HFFc6 (cell line): ENCODE results near the gene PRSS50. TPM values are rescaled to one million over a fixed set of nuclear protein-coding genes. Genes with fewer than 3 reads are reported as not detected.
"Not testable (repeated sequence)": the region's sequence is repeated elsewhere in the genome, so short reads cannot be mapped to it uniquely, and the experiment has no call there.

Experiments
- DNase-seq: peaks from one replicate; pipeline ENCODE4 v3.0.0-alpha.2; 2018
- H3K27ac Mint-ChIP-seq: 2 replicates; pipeline ENCODE4 v1.8.0; 2020; ENCODE audit warnings: mild to moderate bottlenecking, mixed read lengths
- H3K27me3 Mint-ChIP-seq: 2 replicates; pipeline ENCODE4 v1.8.0; 2021; ENCODE audit warnings: mild to moderate bottlenecking, moderate library complexity, mixed read lengths; ENCODE audit not compliant: insufficient read depth
- H3K36me3 Mint-ChIP-seq: 2 replicates; pipeline ENCODE4 v1.8.0; 2021; ENCODE audit warnings: low read depth, mixed read lengths
- H3K4me1 Mint-ChIP-seq: 2 replicates; pipeline ENCODE4 v1.8.0; 2020; ENCODE audit warnings: low read depth, mixed read lengths
- H3K4me3 Mint-ChIP-seq: 2 replicates; pipeline ENCODE4 v1.8.0; 2020; ENCODE audit warnings: mild to moderate bottlenecking, moderate library complexity, mixed read lengths
- H3K9me3 Mint-ChIP-seq: 2 replicates; pipeline ENCODE4 v1.8.0; 2020; ENCODE audit warnings: mild to moderate bottlenecking, mixed read lengths
- CTCF ChIP-seq: fragments of 200-600 bp; sonication (generic); IDR thresholded peaks from 2 replicates; pipeline ENCODE4 v1.5.0; 2021; ENCODE audit warnings: antibody characterized with exemption, mild to moderate bottlenecking
- total RNA-seq, 6 experiments: library from RNA; stranded (reverse); fragmentation: NEBNext Ultra II Directional; extraction: Animal tissue kit (Norgen Biotek cat#: 25700); gene quantifications; 2 replicates in 1 of 6; 3 replicates in 5 of 6; pipeline ENCODE4 v1.2.3, GENCODE V29; 2021

PRSS50 gene
- total RNA-seq, 6 experiments from 2014 or later = not detected

- H3K27ac Mint-ChIP-seq = no peak overlapping the region
- H3K4me1 Mint-ChIP-seq = no peaks in the 10 kb centered on the region
- no peaks in the 10 kb centered on the region for H3K9me3 Mint-ChIP-seq
- H3K36me3 Mint-ChIP-seq = no peaks in the 10 kb centered on the region
- TF ChIP-seq CTCF = no peak
- H3K27me3 Mint-ChIP-seq = peaks cover 19% of the 10 kb centered on the region
- no peak overlapping the region for H3K4me3 Mint-ChIP-seq
- DNase-seq = no peak
Measured at GRCh38 chr3:46755646-46756045, 38.0 kb upstream of the PRSS50 start.

DNA sequence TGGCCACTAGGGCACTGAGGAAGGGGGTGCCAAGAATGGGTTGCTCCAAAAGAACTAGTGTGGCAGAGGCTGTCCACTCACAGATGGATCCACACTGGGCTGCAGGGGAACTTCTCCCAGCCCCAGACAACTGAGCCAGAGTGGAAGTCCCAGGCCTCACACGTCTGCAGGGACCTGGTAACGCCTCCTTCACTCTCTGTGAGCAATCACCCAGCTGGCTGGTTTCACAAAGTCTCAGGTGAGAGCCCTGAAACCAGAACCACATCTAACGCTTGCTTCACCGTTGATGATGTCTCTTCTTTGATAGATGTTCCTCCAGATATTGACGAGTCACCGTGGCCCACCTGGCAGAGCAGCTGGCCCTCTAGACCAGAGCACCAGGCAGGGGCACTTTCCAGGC is 35.5 kb upstream of the PRSS50 start:
- DNase-seq, H3K4me3 Mint-ChIP-seq, H3K4me1 Mint-ChIP-seq, H3K9me3 Mint-ChIP-seq, H3K36me3 Mint-ChIP-seq, H3K27ac Mint-ChIP-seq: not testable (repeated sequence)
- TF ChIP-seq CTCF = 0 out of 2 replicates have a peak, but pooled peaks have one; percentile 23
- H3K27me3 Mint-ChIP-seq = peaks cover 33% of the 10 kb centered on the region

DNA sequence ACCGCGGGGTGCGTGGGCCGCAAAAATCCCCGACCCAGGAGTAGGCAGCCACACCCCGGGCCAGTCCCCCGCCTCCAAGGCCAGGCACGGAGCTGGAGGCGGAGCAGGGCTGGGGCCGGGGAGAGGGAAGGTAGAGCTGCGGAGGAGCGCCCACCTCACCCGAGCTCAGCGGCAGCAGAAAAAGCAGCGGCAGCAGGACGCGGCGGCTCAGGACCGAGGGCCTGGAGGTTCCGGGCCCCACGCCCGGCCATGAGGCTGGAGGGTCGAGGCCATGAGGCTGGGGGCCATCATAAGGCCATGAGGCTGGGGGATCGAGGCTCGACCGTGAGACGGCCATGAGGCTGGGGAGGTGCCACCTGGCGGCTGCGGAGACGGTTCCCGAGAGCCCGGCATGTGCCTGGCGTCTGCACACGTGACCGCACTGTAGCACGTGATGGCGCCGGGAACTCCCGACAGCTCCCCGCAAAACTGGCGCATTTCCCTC is 32.9 kb upstream of the PRSS50 start:
- H3K4me1 Mint-ChIP-seq = no peaks in the 10 kb centered on the region
- no peak overlapping the region for H3K27ac Mint-ChIP-seq
- H3K27me3 Mint-ChIP-seq = peaks cover 42% of the 10 kb centered on the region
- TF ChIP-seq CTCF = no peak
- no peak overlapping the region for H3K4me3 Mint-ChIP-seq
- H3K9me3 Mint-ChIP-seq = no peaks in the 10 kb centered on the region
- no peaks in the 10 kb centered on the region for H3K36me3 Mint-ChIP-seq
- no peak for DNase-seq

- Mint-ChIP-seq H3K9me3 (no peaks in the 10 kb centered on the region), H3K36me3 (no peaks in the 10 kb centered on the region), H3K4me3 (no peak overlapping the region), H3K4me1 (no peaks in the 10 kb centered on the region), H3K27me3 (peaks cover 47% of the 10 kb centered on the region), H3K27ac (no peak overlapping the region)
- TF ChIP-seq CTCF = no peak
- no peak for DNase-seq
Measured at GRCh38 chr3:46749129-46749528, 31.5 kb upstream of the PRSS50 start.

- Mint-ChIP-seq H3K9me3 (no peaks in the 10 kb centered on the region), H3K4me3 (no peak overlapping the region), H3K27me3 (peaks cover 48% of the 10 kb centered on the region), H3K27ac (no peak overlapping the region), H3K36me3 (no peaks in the 10 kb centered on the region), H3K4me1 (no peaks in the 10 kb centered on the region)
- TF ChIP-seq CTCF = no peak
- no peak for DNase-seq
Measured at GRCh38 chr3:46748170-46748569, 30.5 kb upstream of the PRSS50 start.

GRCh38 chr3:46746711-46747110 is 29.0 kb upstream of the PRSS50 start:
- H3K4me3 Mint-ChIP-seq = no peak overlapping the region
- H3K27ac Mint-ChIP-seq = no peak overlapping the region
- H3K9me3 Mint-ChIP-seq = no peaks in the 10 kb centered on the region
- peaks cover 51% of the 10 kb centered on the region for H3K27me3 Mint-ChIP-seq
- H3K4me1 Mint-ChIP-seq = no peaks in the 10 kb centered on the region
- DNase-seq = no peak
- no peak for TF ChIP-seq CTCF
- no peaks in the 10 kb centered on the region for H3K36me3 Mint-ChIP-seq
